Skin of body (tissue), 2 donors: ENCODE measurements around the gene DNAH6. TPM values are rescaled to one million over a fixed set of nuclear protein-coding genes. Genes with fewer than 3 reads are reported as not detected.
A peak's percentile ranks its signal among the peaks of the same experiment; 100 is the strongest.
"Not testable (repeated sequence)": the region's sequence is repeated elsewhere in the genome, so short reads cannot be mapped to it uniquely, and the experiment has no call there.

ENCODE experiments used
- DNase-seq: peaks from one replicate; lab custom pipeline; 2025; lab: John Stamatoyannopoulos, UW
- total RNA-seq: library from RNA; depleted of rRNA; stranded (reverse); fragments of >200 nt; gene quantifications from one replicate; pipeline ENCODE4 v1.2.3, GENCODE V29; 2014

DNAH6 gene, protein sequence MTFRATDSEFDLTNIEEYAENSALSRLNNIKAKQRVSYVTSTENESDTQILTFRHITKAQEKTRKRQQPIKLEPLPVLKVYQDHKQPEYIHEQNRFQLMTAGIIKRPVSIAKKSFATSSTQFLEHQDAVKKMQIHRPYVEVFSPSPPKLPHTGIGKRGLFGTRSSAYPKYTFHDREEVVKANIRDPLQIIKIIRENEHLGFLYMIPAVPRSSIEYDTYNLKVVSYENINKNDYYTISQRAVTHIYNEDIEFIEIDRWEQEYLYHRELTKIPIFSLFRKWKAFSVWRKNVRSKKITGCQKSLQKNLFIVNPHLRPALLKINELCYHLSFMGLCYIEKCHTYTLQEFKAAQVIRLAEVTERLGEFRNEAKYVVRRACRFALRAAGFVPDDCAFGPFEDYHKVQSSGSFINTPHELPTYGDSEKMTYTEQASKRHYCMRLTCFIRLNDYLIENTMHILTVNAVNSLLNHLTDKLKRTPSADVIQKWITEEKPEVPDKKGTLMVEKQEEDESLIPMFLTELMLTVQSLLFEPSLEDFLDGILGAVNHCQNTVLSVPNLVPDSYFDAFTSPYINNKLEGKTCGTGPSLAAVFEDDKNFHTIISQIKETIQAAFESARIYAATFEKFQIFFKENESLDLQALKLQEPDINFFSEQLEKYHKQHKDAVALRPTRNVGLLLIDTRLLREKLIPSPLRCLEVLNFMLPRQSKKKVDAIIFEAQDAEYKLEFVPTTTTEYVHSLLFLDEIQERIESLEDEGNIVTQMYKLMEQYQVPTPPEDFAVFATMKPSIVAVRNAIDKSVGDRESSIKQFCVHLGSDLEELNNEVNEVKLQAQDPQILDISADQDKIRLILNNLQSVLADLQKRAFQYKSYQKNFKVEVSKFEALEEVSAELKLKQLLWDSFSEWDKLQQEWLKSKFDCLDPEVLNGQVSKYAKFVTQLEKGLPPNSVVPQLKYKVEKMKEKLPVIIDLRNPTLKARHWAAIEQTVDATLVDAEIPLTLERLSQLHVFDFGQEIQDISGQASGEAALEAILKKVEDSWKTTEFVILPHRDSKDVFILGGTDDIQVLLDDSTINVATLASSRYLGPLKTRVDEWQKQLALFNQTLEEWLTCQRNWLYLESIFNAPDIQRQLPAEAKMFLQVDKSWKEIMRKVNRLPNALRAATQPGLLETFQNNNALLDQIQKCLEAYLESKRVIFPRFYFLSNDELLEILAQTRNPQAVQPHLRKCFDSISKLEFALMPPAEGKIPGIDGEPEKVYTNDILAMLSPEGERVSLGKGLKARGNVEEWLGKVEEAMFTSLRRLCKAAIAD (N-terminal part only)
- 0.30 TPM for total RNA-seq

DNA sequence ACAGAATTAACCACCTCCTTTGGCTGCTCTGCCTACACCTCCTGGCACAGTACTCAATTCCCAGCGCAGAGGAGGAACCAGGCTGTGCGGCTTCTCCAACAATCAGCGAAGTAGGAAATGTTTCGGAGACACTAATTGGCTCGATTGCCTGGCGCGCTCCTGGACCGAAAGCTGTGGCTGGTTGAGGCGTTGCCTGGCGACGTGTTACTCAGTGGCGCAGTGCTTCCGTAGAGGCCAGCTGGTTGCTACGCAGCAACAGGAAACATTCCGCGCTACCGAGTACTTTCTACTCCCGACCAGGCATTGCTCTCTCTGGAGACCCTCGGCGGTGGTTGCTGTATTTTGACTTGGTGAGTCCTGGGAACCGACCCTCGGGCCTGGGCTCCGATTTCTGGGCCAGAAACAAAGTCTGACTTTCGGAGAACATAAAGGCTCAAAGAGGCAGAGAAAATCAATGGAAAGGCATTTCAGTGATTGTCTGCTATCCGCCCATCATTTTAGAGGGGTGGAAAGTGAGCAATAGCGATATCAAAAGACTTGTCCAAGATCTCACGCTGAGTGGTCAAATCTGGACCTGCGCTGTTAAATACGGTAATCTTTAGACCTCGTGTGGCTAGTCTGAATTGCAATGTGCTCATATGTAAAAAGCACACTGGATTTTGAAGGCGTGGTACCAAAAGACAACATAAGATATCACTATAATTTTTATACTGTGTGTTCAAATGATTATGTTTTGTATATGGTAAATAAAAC, at the start of gene DNAH6:
Gene DNAH6, plus strand, starts transcription at position 265 of the 753 bp plus-strand sequence. CDS start 1,329 bp downstream, outside the sequence.
- DNase-seq, result peak; percentile 94

DNA sequence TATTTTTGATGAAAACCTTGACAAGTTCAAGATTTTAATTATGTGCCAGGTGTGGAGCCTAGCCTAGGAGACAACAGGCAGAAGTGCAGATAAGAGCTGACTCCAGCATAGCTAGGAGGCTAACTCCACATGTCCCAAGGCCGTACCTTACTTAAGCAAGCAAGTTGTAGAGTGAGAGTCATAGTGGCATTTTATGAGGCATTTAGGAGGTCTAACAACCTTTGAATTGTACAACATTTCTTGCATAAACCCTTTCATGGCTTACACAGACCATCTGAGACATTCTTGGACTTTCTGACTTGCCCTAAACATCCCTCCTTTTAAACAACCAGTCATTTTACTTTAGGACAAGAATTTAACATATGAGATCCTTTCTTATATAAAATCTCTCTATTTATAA, 48.9 kb upstream of the DNAH6 start:
- DNase-seq, result no peak

DNA sequence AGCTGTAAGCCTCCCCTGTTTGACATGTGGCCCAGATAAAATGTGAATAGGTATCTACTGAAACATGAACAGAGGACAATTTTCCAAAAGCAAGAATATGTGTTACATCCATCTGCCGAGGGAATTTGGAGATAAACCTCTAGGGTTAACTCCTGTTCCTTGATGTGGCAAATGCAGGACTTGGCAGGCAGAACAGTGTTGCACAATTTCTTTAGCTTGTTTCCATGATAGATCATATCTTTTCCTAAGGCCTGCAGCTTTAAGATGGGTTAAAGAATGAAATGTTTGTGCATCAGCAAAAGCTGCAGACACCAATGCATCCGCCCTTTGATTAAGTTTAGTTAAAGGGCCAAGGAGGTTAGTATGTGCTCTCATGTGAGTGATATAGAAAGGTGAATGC, 43.9 kb upstream of the DNAH6 start:
- DNase-seq, result not testable (repeated sequence)

DNA sequence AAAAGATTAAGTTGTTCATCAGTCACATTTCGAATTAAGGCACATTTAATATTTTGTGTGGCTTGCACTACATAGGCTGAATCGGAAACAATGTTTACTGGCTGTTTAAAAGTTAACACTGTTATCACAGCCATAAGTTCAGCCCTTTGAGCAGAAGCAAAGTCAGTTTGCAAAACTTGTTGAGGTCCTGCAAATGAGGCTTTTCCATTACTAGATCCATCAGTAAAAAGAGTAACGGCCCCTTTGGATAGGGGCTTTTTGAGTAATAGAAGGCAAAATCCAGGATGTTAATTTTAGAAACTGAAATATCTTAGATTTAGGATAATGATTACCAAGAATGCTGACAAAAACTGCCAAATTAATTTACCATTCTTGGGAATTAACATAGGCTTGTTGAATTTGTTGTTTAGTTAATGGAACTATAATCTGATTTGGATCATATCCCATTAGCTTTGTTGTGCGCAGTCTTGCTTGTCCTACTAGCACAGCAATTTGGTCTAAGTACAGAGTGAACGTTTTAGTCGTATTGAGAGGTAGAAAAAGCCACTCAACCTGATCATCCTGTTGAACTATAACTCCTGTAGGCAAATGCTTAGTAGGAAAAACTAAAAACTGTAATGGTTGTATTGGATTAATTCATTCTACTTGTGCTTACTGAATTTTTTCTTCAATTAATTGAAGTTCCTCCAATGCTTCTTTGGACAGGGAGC, 43.3 kb upstream of the DNAH6 start:
- no peak for DNase-seq

DNA sequence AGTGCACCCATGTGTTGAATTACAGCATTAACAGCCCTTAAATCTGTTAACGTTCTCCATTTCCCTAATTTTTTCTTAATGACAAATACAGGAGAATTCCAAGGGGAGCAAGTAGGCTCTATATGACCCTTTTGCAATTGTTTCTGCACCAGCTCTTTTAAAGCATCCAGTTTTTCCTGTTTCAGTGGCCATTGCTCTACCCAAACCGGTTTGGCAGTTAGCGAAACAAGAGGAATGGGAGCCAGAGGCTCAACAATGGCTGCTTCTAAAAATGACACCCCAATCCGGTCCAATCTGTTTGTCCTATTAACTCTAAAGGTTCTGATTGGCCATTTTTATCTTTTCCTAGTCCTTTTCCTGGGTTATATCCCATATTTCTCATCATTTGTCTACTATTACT, 42.1 kb upstream of the DNAH6 start:
- DNase-seq, result no peak

DNA sequence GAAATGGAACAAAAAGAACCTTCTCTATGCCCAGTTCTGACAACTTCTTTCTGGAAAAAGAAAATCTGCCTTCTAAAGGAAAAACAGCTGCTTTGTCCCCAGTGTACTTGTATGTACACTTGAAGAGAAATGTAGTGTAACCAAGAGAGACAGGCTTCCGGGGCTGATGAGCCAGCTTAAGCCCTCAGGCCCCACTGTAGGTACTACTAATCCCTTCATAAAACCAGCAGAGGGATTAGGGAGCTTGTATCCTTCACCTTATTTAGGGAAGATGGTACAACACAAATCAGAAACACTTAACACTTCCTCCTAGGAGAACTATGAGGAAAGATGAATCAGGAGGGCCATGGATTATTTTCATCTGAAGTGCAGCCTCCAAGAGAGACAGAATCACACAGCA, 38.4 kb upstream of the DNAH6 start:
- DNase-seq, result no peak

DNA sequence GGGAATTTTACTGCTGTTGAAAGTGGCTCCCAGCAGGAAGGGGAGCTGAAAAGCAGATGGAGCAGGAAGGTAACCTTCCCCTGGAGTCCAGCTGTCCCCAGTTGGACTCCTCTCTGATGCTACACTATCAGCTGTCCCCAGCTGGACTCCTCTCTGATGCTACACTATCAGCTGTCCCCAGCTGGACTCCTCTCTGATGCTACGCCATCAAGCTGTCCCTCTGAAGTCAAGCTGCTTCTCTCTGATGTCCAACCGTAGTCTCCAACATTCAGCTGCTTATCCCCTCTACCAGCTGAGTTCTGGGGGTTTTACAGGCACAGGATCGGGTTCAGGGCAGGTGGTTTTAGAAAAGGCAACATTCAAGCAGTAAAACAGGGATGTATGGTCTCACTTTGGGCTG, 37.4 kb upstream of the DNAH6 start:
- DNase-seq, result no peak

DNA sequence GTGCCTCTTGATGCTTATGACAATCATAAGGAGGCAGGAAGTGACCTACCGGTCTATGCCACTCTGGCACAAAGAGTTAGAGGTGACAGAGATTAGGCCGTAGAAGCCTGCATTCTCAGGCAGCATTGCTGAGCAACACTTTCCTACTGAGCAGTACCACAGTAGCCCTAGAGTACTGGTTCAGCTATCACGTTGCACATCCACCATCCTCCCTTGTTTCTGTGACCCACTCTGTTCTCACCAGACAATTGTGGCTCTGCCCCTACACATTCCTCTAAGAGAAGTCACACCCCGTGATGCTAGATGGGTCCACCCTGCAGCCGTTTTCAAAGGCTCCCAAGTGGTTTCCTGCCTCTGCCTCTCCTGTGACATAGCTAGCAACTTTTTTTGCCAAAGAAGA, 34.6 kb upstream of the DNAH6 start:
- DNase-seq, result no peak

DNA sequence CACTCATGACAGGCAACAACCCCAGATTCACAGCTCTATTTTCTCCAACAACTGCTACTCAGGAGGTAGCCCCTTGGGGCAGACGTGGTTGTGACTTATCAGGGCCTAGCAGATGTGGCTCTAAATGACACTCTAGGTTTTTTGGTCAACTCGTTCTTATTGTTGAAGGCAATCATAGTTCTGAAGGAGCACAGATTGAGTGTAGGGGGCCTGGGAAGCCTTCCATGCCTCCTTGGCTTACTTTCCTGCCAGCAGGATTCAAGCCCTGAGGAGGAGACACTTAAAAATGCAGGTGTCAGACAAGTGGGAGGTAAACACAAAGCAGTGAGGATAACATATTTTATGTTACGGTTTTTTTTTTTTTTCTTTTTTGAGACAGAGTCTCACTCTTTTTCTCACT, 33.7 kb upstream of the DNAH6 start:
- DNase-seq, result no peak

DNA sequence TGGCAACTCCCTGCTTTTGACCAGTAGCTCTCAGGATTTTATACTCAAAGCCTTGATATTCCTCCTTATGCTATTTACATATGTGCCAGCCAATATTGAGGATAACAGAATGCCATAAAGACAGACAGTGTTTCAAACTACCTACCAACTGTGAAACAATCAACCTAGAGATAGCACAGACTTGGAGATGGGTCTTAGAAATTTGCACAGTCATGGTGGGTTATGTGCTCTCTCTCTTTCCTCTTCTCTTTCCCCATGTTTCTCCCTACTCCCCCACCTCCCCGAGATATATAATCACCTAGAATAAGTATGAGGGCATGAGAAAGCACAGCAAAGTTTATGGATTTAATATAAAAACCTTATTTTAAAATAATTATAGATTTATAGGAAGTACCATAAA, 33.0 kb upstream of the DNAH6 start:
- no peak for DNase-seq

DNA sequence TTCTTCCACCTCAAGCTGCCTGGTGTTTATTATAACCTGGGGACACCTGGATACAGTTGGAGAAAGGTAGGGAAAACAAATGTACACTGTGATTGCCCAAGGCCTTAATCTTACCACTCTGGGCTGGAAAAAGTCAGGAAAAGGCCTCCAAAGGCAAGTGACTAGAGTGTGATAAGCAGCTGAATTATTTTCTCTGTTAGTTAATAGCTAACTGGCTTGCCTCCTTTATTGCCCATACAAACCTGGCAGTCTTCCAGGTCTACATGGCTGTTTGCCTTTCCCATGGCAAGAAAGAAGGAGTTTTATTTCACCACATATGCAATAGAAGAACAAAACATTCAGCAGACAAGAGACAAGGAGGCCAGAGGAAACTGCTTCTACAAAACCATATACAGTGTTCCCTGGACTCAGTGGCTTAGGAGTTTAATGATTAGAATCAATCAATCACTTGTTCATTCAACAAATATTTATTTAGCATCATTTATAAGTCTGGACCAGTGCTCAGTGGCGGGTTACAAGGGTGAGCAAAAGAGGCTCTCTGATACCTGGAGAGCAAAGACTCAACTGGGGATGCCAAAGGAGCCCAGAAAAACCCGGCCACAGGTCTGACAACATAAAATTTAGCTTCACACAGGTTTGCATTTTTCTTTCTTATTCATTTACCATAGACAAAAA, 29.7 kb upstream of the DNAH6 start:
- DNase-seq, result no peak

DNA sequence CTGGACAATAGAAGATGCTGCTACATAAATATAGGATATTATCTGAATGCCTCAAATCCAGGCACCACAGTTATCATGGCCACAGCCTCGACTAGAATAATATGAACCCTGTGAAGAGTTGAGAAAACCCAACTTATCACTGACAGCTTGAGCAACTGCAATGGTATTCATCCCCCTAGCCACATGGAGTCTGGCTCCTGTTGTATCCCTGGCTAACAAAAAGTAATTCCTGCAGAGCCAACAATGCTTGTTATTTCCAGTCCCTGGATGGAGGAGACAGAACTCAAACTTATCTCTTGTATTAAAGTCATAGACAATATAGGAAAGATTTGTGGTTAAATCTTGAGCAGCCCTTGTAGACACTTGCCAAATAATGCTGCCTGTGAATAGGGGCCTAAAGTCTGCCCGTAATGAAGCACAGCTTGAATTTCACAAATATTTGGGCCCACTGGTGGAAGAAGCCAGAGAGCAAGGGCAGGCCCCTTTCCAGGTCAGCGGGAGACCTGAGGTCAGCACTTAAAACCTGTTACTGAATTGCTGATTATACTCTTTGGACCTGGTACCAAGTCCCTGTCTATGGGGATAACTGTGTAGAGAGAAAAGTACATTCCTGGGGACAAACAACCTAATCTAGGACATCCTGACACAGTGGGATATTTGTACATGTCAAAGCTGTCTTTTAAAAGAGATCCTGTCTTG, 28.9 kb upstream of the DNAH6 start:
- DNase-seq, result no peak

DNA sequence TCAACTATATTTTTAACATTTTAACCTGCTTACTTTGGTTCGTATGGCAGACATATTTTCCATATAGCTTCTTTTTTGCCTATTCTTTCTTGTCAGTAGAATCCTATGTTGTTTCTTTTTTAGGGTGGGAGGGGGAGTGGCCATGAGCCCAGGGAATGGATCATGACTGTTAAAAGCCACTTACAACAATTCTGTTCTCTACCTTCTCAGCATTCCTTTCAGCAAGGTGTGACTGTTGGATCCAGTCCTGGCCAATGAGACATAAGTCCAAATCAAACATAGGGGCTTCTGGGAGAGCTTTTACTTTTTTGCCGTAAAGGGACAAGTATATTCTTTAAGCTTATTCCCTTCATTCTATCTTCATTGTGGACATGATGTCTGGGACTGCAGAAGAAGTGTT, 25.0 kb upstream of the DNAH6 start:
- no peak for DNase-seq

DNA sequence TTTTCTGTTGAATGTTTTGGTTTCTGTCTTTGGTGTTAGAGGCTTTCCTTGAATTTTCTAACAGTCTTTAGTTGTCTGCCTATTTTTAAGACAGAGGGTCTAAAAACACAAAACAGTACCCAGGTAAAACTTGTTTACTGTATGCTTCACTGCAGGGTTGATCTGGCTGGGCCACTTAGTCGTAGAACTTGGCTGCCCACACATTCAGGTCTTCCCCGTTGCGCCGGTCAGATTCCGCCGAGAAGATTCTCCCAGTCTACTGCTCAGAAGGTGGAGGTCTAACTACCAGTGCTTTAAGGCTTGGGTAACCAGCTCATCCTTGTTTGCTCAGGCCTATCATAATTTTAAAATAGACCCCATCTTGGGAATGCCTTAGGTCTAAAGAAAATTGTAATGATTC, 24.6 kb upstream of the DNAH6 start:
- no peak for DNase-seq

DNA sequence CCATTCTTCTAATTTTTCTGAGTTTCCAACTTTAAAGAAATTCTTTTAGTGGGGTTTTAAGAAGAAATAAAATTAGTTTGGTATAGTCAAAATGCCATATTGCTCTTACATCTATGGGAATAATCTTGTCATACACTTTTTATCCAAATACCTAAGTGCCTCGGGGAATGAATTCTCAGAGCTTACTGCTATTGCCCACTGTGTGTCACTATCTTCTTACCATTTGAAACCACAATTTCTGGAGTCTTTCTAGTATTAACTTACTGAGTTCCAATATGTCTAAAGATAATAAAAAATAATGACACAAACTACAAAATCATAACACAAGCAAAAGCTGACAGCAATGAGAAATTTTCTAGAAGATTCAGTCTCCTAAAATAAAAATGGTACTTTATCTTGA, 23.7 kb upstream of the DNAH6 start:
- no peak for DNase-seq

DNA sequence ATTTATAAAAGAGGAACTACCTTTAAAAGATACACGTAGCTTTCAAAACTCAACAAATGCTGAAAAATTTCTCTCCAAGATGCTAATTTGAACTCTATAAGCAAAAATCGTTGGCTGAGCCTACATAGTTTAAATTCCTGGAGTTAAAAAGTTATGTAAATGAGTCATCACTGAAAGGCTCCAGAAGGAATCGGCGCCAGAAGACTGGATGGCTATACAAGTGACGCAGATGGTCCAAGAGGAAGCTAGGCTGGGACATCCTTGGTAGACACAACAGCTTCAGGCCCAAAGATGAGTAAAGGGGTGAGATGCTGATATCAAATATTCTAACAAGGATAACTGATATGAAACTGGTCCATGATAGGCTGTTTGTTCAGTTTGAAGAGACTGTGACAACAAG, 22.8 kb upstream of the DNAH6 start:
- no peak for DNase-seq

DNA sequence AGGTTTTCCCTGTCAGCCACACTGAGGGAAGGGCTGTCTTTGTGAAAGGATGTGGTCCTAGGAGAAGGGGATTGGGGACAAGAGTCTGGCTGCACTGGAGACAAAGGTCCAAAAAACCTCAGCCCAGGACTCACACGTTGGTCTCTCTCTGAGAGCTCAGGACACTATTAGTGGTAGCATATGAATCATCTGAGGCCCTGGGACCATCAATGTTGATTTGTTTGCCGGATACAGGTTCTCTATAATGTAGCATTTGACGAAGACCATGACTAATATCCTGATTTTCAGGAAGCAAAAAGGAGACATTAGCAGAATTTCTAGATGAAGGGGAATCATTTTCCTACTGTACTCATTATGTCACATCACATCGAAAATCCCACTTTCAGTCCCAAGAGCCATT, 22.2 kb upstream of the DNAH6 start:
- no peak for DNase-seq

DNA sequence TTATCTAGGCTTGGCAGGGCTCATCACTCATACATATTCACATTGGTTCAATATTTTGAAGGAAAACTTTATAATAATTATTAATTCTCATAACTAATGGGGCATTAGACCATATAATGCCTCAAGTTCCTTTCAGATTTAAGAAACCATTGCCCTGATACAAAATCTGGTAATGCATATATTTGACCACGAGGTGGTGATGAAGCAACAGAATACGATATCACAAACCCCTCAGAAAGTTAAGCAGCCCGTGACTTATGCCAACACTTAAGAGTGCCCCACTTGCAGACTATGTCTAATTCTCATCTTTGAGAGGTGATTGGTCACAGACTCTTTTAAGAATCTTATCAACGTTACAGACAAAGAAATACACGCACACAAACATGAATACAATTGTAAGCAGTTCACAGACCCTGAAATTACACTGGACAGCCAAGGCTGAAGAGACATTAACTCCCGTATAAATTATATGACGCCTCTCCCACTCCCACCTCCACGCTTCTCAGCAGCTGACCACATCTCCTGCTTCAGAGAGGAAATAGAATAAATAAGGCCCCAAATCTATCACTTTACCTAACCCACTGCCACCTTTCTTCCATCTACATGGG, 20.7 kb upstream of the DNAH6 start:
- DNase-seq, result peak; percentile 16

DNA sequence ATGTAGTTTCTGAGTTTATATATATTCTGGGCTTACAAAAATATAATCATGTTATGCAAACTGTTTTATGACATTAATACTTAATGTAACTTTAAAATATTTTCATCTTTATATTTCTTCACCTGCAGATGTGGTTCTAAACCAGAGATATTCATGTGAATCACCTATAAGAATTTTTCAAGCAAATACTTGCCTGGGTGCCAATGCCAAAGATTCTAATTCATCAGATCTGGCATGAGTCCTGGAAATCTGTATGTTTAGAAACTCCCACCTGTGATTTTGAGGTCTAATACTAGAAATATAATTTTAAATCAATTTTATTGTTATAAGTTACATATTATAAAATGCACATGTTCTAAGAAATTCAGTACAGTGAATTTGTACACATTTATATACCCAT, 19.9 kb upstream of the DNAH6 start:
- no peak for DNase-seq
